ENCODE results near the gene GRIK3.

GRCh38 chr1:36792292-36792691 lies 242.0 kb downstream of the GRIK3 start:
- TF ChIP-seq CTCF (conservative IDR thresholded peaks at IDR 0.05; ENCODE audit: low read depth, low read length) (no peak), EZH2phosphoT487 (IDR thresholded peaks at IDR 0.05; ENCODE audit: borderline replicate concordance, low read length) (no peak), EZH2 (IDR thresholded peaks at IDR 0.05; ENCODE audit: low read length, unreplicated experiment) (no peak)
